Panc1 (cell line): Measurements from ENCODE around the gene BCAS3.

Source experiments
- SIN3A ChIP-seq: IDR thresholded peaks from 2 replicates; pipeline ENCODE4 v1.6.1; 2012; ENCODE audit warnings: low read depth, mild to moderate bottlenecking, low read length, moderate library complexity, borderline replicate concordance; ENCODE audit not compliant: insufficient read depth
- TF ChIP-seq, protein P1 (sequence below): fragments of 450-650 bp; IDR thresholded peaks from 2 replicates; pipeline ENCODE4 v1.5.1; 2017; ENCODE audit warnings: mild to moderate bottlenecking
- TF ChIP-seq, protein P2 (sequence below), 2 experiments: IDR thresholded peaks; 2 replicates each; pipeline ENCODE4 v1.6.1; 2011 to 2012; ENCODE audit warnings: low read depth in 2 of 2, control low read depth in 1 of 2, low read length in 1 of 2, mild to moderate bottlenecking in 1 of 2, moderate library complexity in 1 of 2; ENCODE audit not compliant: insufficient read depth in 1 of 2

DNA sequence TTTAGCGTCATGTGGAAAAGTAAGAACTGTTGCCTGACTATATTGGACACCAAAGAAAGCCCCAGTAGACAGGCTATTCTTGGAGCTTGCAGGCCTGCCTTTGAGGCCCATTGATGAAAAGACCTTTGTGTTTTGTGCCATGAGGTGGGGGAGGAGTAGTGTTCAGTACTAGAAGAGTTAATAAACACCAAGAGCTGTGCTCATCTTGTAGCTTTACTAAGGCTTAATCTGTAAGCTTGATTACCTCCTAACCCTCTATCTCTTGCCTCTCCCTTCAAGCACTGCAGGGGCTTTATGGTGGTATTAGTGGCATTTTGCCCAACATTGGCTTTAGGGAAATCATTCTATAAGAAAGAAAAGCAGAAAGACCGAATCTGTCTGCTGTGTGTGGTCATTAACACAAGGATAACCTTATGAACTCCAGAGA, 501.7 kb downstream of the BCAS3 start:
- TF ChIP-seq, protein P1, sequence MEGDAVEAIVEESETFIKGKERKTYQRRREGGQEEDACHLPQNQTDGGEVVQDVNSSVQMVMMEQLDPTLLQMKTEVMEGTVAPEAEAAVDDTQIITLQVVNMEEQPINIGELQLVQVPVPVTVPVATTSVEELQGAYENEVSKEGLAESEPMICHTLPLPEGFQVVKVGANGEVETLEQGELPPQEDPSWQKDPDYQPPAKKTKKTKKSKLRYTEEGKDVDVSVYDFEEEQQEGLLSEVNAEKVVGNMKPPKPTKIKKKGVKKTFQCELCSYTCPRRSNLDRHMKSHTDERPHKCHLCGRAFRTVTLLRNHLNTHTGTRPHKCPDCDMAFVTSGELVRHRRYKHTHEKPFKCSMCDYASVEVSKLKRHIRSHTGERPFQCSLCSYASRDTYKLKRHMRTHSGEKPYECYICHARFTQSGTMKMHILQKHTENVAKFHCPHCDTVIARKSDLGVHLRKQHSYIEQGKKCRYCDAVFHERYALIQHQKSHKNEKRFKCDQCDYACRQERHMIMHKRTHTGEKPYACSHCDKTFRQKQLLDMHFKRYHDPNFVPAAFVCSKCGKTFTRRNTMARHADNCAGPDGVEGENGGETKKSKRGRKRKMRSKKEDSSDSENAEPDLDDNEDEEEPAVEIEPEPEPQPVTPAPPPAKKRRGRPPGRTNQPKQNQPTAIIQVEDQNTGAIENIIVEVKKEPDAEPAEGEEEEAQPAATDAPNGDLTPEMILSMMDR = no peak
- TF ChIP-seq SIN3A = no peak
- TF ChIP-seq, protein P2, sequence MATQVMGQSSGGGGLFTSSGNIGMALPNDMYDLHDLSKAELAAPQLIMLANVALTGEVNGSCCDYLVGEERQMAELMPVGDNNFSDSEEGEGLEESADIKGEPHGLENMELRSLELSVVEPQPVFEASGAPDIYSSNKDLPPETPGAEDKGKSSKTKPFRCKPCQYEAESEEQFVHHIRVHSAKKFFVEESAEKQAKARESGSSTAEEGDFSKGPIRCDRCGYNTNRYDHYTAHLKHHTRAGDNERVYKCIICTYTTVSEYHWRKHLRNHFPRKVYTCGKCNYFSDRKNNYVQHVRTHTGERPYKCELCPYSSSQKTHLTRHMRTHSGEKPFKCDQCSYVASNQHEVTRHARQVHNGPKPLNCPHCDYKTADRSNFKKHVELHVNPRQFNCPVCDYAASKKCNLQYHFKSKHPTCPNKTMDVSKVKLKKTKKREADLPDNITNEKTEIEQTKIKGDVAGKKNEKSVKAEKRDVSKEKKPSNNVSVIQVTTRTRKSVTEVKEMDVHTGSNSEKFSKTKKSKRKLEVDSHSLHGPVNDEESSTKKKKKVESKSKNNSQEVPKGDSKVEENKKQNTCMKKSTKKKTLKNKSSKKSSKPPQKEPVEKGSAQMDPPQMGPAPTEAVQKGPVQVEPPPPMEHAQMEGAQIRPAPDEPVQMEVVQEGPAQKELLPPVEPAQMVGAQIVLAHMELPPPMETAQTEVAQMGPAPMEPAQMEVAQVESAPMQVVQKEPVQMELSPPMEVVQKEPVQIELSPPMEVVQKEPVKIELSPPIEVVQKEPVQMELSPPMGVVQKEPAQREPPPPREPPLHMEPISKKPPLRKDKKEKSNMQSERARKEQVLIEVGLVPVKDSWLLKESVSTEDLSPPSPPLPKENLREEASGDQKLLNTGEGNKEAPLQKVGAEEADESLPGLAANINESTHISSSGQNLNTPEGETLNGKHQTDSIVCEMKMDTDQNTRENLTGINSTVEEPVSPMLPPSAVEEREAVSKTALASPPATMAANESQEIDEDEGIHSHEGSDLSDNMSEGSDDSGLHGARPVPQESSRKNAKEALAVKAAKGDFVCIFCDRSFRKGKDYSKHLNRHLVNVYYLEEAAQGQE (IDR thresholded peaks at IDR 0.05; ENCODE audit: insufficient read depth in 1 of 2, low read depth in 2 of 2, low read length in 1 of 2) = no peak
